NCI-H345 (cell line): Measurements from ENCODE around the gene OR52D1.

Source experiments
- DNase-seq: peaks from one replicate; lab custom pipeline; 2025; lab: John Stamatoyannopoulos, UW

OR52D1 gene

DNA sequence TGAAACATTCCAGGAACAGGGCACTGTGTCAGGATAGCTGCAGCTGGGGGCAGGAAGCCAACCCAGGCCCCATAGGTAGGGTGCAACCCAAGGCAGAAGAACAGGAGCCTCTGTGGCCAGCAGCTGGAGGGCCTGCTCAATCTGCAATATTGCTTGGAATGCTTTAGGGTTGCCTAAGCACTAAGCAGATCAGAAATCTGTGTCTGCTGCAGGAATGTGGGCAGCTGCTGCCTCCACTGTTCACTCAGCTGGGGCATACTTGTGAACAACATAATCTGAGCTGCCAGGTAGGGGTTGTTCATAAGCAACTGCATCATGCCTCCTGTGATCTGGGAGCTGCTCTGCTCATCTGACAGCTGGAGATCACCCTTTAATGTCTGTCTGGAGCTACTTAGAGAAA is 26.4 kb downstream of the OR52D1 start:
- DNase-seq, result no peak

DNA sequence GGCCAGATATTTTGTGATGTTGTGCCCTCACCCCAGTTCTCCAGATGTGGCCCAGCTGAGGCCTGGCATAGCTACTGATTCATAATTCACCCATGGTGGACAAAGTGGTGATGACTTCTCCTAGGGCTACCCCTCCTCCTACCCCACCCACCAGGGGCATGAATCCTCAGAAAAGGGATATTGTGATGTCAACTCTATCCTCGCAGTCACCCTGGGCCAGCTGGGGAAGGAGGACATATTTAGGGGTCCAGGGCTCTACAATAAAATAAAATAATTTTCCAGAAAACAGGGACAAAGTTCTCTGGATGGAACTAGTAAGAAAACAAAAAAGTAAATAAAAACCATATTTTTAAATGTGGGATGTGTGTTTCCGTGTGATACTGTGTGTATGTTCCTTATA is 28.1 kb downstream of the OR52D1 start, which contains the start of gene UBQLNL:
UBQLNL (minus strand) TSS at position 101 of the 400 bp plus-strand sequence. CDS start 258 bp downstream, outside the sequence.
- no peak for DNase-seq

DNA sequence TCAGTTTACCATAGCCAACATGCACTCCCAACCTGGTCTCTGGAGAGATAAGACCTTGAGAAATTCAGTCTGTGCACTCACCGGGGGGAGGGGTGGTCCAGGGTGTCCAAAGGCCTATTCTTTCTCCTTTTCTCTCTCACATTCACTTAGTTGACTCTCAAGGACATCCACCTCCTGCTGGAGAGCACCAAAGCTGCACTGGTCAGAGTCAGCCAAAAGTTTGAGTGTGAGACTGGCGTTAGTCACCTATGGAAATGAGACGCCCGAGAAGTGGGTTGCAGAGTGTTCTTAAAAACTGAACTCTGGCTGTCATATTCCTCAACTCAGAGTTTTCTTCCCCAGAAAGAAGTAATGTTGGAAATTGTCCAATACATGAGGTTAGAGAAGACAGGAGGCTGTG is 33.1 kb downstream of the OR52D1 start:
- DNase-seq, result no peak

DNA sequence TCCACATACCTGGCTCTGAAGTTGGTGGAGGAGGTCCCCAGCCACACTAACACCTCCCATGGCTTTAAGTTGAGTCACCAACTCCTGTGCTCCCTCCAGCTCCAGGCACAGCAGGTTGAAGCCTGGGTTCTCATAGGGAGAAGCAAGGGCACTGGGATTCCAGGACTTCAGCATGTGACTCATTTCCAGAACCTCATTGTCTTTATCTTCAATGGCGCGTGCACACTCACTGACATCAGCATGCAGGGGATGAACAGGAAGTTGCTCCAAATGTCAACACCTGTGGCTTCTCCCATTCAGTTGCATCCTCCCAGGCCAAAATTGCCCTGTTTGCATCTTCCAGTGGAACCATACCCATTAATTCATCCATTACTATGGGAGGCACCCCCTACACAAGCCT is 33.8 kb downstream of the OR52D1 start:
- DNase-seq, result peak; percentile 8

DNA sequence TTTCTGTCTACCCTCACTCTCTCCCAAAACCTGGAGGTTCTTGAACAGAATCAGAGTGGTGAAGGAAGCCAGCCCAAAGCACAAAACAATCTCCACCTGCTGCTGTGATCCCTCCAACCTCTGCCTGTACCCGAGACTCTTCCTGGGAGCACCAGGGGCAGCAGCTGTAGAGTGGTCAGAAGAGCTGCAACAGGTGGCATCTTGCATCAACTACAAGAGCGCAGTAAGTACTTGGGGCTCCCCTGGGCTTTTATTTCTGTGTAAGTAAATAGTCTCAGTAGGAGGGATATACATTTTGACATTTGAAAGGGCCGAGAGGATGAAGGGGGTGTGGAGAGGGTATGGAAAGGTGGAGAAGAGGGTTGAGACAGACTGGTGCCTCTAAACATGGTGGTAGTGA is 36.3 kb downstream of the OR52D1 start:
- DNase-seq, result peak; percentile 73

DNA sequence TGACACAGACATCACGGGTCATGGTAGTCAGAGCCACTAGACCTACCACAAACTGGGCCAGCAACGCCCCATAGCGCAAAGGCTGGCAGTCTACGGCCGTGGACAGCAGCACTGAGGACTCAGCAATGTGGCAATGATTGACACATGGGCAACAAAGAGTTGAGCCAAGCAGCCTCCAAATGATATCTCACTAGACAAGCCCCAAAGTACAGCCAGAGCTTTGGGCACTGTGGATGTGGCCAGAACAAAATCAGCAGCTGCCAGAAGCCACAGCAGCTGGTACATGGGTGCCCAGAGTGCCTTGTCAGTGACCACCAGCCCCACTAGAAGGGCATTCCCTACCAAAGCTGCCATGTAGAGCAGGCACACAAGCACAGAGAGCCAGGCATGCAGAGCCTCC is 39.2 kb downstream of the OR52D1 start:
- DNase-seq, result no peak

DNA sequence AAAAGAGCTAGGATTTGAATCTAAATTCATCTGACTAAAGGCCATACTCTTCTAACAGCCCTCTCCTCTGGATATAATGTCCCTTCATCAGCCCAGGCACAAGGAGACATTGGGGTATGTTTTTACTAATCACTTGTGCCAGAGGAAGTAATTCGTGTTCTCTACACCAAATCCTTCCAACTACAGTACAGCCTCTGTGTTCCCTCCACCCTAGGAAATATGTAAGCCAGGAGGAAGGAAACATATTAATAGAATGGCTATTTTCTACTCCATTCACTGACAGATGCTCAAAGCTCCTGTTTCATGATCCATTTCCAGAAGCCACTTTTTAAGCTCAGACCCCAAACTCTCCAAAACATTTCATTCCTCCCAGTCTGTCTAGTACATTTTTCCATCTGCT is 40.0 kb downstream of the OR52D1 start:
- no peak for DNase-seq

DNA sequence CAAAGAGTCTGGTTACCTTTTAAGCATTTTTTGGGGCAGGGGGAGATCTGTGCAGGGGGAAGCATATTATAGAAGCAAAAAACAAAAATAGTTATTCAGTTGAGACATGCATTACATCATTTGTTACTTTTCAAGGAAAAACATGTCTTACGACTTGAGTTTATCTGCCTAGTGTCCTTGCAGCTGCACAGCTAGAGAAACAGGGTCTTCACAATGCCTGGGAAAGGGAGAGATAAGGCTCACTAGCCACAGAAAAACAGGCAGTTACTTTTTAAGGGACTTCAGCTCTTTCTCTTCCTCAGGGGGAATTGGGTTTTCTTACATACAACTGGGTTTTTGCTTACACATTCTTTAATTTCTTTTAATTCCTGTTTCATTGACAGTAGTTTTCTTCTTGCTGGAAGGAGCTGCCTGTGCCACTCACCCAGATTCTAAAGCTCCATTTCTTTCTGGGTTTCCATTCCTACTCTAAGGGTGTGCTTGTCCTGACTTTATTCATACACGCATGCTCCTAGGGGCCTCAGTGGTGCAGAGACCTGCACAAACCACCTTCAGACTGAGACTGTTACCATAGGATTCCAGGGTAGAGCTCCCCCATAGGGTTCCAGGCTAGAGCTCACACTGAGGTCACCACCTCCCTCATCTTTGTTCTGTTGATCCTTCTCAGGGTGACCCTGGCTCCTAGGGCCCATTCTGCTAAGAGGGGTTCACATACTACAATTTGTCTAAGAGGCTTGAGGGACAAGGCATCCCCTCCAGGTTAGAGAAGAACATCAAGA is 42.8 kb downstream of the OR52D1 start:
- no peak for DNase-seq

DNA sequence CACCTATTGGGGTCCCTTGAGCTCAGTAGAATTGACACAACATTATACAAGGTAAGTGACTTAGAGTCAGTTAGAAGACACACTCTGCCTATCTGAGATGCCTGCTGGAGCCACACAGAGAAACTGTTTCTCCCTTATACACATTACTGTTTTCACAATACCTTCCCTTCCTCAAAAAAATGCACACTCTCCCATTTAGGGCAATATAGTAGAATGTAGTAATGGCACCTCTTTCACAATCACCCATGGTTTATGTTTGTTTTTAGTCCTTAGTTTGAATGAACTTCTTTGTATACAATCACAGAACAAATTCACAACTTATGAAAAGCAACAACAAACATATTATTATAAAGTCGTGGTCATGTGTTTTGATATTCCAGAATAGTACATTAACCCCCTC is 45.6 kb downstream of the OR52D1 start:
- DNase-seq, result no peak

DNA sequence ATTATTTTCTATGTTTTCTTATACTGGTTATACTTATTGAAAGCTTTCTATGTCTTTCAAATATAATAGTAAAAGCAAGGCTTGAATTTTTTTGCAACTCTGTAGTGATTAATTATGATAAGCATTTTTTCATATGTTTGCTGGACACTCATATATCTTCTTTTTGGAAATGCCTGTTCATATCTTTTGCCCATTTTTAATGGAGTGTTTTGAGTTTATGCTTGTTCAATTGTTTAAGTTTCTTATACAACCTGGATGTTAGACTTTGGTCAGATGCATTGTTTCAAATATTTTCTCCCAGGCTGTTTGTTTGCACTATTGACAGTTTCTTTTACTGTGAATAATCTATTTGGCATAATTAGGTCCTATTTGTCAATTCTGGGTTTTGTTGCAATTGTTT is 48.0 kb downstream of the OR52D1 start:
- no peak for DNase-seq
